GM21528 (cell line): ENCODE measurements around the gene STX2.

ENCODE experiments used
- ATAC-seq: cut with Tn5 transposase; IDR thresholded peaks from one replicate; pipeline ENCODE4 v1.9.1; 2021; ENCODE audit warnings: mild to moderate bottlenecking, moderate library complexity; ENCODE audit not compliant: unreplicated experiment, low FRiP score

The STX2 gene

GRCh38 chr12:130832561-130833209, 6.4 kb downstream of the STX2 start:
- no peak for ATAC-seq

- ATAC-seq = no peak
Measured at GRCh38 chr12:130831876-130832405, 7.1 kb downstream of the STX2 start.

- ATAC-seq = no peak
Measured at GRCh38 chr12:130831246-130831645, 7.8 kb downstream of the STX2 start.

GRCh38 chr12:130830246-130830551, 8.9 kb downstream of the STX2 start:
- no peak for ATAC-seq

- ATAC-seq = no peak
Measured at GRCh38 chr12:130829391-130830245, 9.4 kb downstream of the STX2 start.

GRCh38 chr12:130828895-130829294, 10.2 kb downstream of the STX2 start:
- ATAC-seq = no peak

- no peak for ATAC-seq
Measured at GRCh38 chr12:130827432-130827831, 11.6 kb downstream of the STX2 start.

GRCh38 chr12:130826151-130826801, 12.8 kb downstream of the STX2 start:
- ATAC-seq = no peak

- ATAC-seq = no peak
Measured at GRCh38 chr12:130825771-130826150, 13.3 kb downstream of the STX2 start.

GRCh38 chr12:130819681-130820080, 19.4 kb downstream of the STX2 start:
- no peak for ATAC-seq

- ATAC-seq = peak; percentile 90
Measured at GRCh38 chr12:130818635-130819576, 20.1 kb downstream of the STX2 start.

- ATAC-seq = no peak
Measured at GRCh38 chr12:130818272-130818634, 20.8 kb downstream of the STX2 start.

GRCh38 chr12:130817804-130818203, 21.2 kb downstream of the STX2 start:
- no peak for ATAC-seq

GRCh38 chr12:130816097-130816496, 23.0 kb downstream of the STX2 start:
- no peak for ATAC-seq

- ATAC-seq = no peak
Measured at GRCh38 chr12:130815028-130815741, 23.9 kb downstream of the STX2 start.

- no peak for ATAC-seq
Measured at GRCh38 chr12:130813949-130814348, 25.1 kb downstream of the STX2 start.

GRCh38 chr12:130813436-130813835, 25.6 kb downstream of the STX2 start:
- ATAC-seq = no peak

- ATAC-seq = no peak
Measured at GRCh38 chr12:130809791-130810190, 29.3 kb downstream of the STX2 start.

- ATAC-seq = no peak
Measured at GRCh38 chr12:130807309-130807708, 31.7 kb downstream of the STX2 start.

- ATAC-seq = no peak
Measured at GRCh38 chr12:130806574-130806973, 32.5 kb downstream of the STX2 start.
